Kidney (tissue), 14 donors: ENCODE data around the gene SLC7A14. TPM values are rescaled to one million over a fixed set of nuclear protein-coding genes. Genes with fewer than 3 reads are reported as not detected.

ENCODE experiments used
- DNase-seq, 5 donors: peaks; one replicate each; pipeline ENCODE4 v3.0.0-alpha.2; 2013 to 2020
- FAIRE-seq: peaks from 2 replicates; lab custom pipeline; 2012; peaks lifted over from hg19 to GRCh38; lab: Jason Lieb, UNC
- H3K27ac ChIP-seq, 2 donors: one replicate each; pipeline ENCODE4 v1.7.0; 2013; ENCODE audit warnings: low read depth in 2 of 2, low read length in 2 of 2, inconsistent platforms in 1 of 2
- H3K27me3 ChIP-seq: one replicate; pipeline ENCODE4 v1.7.1; 2013; ENCODE audit warnings: low read length, inconsistent platforms; ENCODE audit not compliant: control insufficient read depth, insufficient read depth
- H3K36me3 ChIP-seq, 3 donors: one replicate each; pipeline versions ENCODE4 v1.7.0 to v1.7.1; 2013; ENCODE audit warnings: low read length in 3 of 3, control low read depth in 1 of 3, inconsistent platforms in 1 of 3; ENCODE audit not compliant: insufficient read depth in 3 of 3, control insufficient read depth in 2 of 3
- H3K4me1 ChIP-seq, 3 donors: one replicate each; pipeline versions ENCODE4 v1.7.0 to v1.7.1; 2013; ENCODE audit warnings: low read length in 3 of 3, inconsistent platforms in 1 of 3, low read depth in 1 of 3; ENCODE audit not compliant: control insufficient read depth in 2 of 3, insufficient read depth in 2 of 3
- H3K4me3 ChIP-seq, 3 donors: one replicate each; pipeline versions ENCODE4 v1.7.0 to v1.8.1; 2013; ENCODE audit warnings: low read length in 3 of 3, control low read depth in 1 of 3, inconsistent platforms in 1 of 3
- H3K9ac ChIP-seq, 3 donors: one replicate each; pipeline versions ENCODE4 v1.7.0 to v1.7.1; 2013; ENCODE audit warnings: low read length in 3 of 3, control low read depth in 1 of 3, inconsistent platforms in 1 of 3
- H3K9me3 ChIP-seq, 3 donors: one replicate each; pipeline versions ENCODE4 v1.7.0 to v1.7.1; 2013; ENCODE audit warnings: low read length in 3 of 3, control low read depth in 1 of 3, inconsistent platforms in 1 of 3; ENCODE audit not compliant: control insufficient read depth in 2 of 3, insufficient read depth in 1 of 3
- CTCF ChIP-seq: IDR thresholded peaks from 3 replicates; pipeline ENCODE4 v1.5.1; 2012; ENCODE audit warnings: mild to moderate bottlenecking, moderate library complexity, borderline replicate concordance; ENCODE audit not compliant: insufficient read depth; ENCODE audit errors: extremely low read depth
- intact Hi-C: fragments of 100-400 bp; cut with DNase I; formaldehyde crosslinking; loops from one replicate; pipeline ENCODE4 v1.11.1; 2022
- polyA plus RNA-seq: library from polyadenylated mRNA; stranded (reverse); fragments of 350-450 nt; fragmentation: Illumina TruSeq; extraction: RNeasy Lipid Tissue Mini Kit (QIAGEN cat#74804); gene quantifications from one replicate; pipeline ENCODE4 v1.2.3, GENCODE V29; 2014; ENCODE audit warnings: low read depth, low replicate concordance; ENCODE audit not compliant: insufficient read depth
- total RNA-seq: library from RNA; stranded (reverse); fragmentation: NEBNext Ultra II Directional; extraction: Animal tissue kit (Norgen Biotek cat#: 25700); gene quantifications from one replicate; pipeline ENCODE4 v1.2.1, GENCODE V29; 2021
- donor health status: control.
- donor health status: control.
- donor health status: control.
- donor health status: control.
- donor health status: control.
- donor health status: DM: yes; HTN: yes; CAD: no.
- donor health status: Normal renal cell carcinoma (clear cell type).

Gene SLC7A14
- total and polyA plus RNA-seq, 2 donors from 2014 or later = 0.04 TPM; not detected in 1

GRCh38 chr3:170608475-170608874 lies 22.6 kb upstream of the SLC7A14 start:
- FAIRE-seq (no peak), DNase-seq (no peak)
- Histone ChIP-seq H3K9me3 (no peaks in the 10 kb centered on the region), H3K9ac (no peak overlapping the region), H3K27ac (no peak overlapping the region), H3K4me1 (no peaks in the 10 kb centered on the region), H3K36me3 (no peaks in the 10 kb centered on the region), H3K27me3 (no peaks in the 10 kb centered on the region), H3K4me3 (no peak overlapping the region)
- intact Hi-C loops = no loop called here
- no peak for TF ChIP-seq CTCF

- no peak for FAIRE-seq
- Histone ChIP-seq H3K9me3 (no peaks in the 10 kb centered on the region), H3K27me3 (no peaks in the 10 kb centered on the region), H3K4me3 (no peak overlapping the region), H3K9ac (no peak overlapping the region), H3K27ac (no peak overlapping the region), H3K4me1 (no peaks in the 10 kb centered on the region), H3K36me3 (no peaks in the 10 kb centered on the region)
- intact Hi-C loops = no loop called here
- DNase-seq = no peak
- no peak for TF ChIP-seq CTCF
Measured at GRCh38 chr3:170606675-170607074, 20.8 kb upstream of the SLC7A14 start.

GRCh38 chr3:170605490-170605889 lies 19.6 kb upstream of the SLC7A14 start:
- H3K4me1 ChIP-seq = no peaks in the 10 kb centered on the region
- intact Hi-C loops = no loop called here
- no peaks in the 10 kb centered on the region for H3K9me3 ChIP-seq
- H3K27me3 ChIP-seq = no peaks in the 10 kb centered on the region
- no peak for TF ChIP-seq CTCF
- H3K27ac ChIP-seq = no peak overlapping the region
- FAIRE-seq (no peak), DNase-seq (no peak)
- H3K36me3 ChIP-seq = no peaks in the 10 kb centered on the region
- no peak overlapping the region for H3K4me3 ChIP-seq
- H3K9ac ChIP-seq = no peak overlapping the region
